HepG2 (cell line): ENCODE data around the gene NYAP1. TPM values are rescaled to one million over a fixed set of nuclear protein-coding genes. Genes with fewer than 3 reads are reported as not detected.

Experiments used
- ATF7 ChIP-seq, 2 experiments: fragments of 450-650 bp in 1 of 2; sonication (generic) in 1 of 2; formaldehyde crosslinking in 1 of 2; IDR thresholded peaks; 2 replicates each; pipeline versions ENCODE4 v1.4.0 to v1.6.1; 2016 to 2020; ENCODE audit warnings: antibody characterized with exemption in 1 of 2, mild to moderate bottlenecking in 1 of 2, missing genetic modification reagents in 1 of 2
- ATF7-NPFF ChIP-seq: sonication (generic); formaldehyde crosslinking; IDR thresholded peaks from 2 replicates; pipeline ENCODE4 v1.8.1; 2023; ENCODE audit warnings: mild to moderate bottlenecking, low read depth, missing genetic modification reagents, moderate library complexity
- BRF2 ChIP-seq: sonication (generic); formaldehyde crosslinking; IDR thresholded peaks from 2 replicates; pipeline ENCODE4 v1.8.1; 2022; ENCODE audit warnings: mild to moderate bottlenecking, missing genetic modification reagents
- DNMT3B ChIP-seq: conservative IDR thresholded peaks from 2 replicates; pipeline ENCODE4 v1.6.1; 2016; ENCODE audit warnings: missing biosample characterization, control low read depth
- ETV6 ChIP-seq: sonication (generic); formaldehyde crosslinking; conservative IDR thresholded peaks from 2 replicates; pipeline ENCODE4 v1.4.0; 2020; ENCODE audit warnings: missing genetic modification reagents
- HNF4G ChIP-seq, 2 experiments: sonication (generic) in 1 of 2; formaldehyde crosslinking in 1 of 2; IDR thresholded peaks; 2 replicates each; pipeline versions ENCODE4 v1.4.0 to v1.6.1; 2011 to 2020; ENCODE audit warnings: borderline replicate concordance in 2 of 2, low read depth in 2 of 2, mild to moderate bottlenecking in 2 of 2, low read length in 1 of 2, missing genetic modification reagents in 1 of 2, moderate library complexity in 1 of 2
- MLLT10 ChIP-seq: sonication (generic); formaldehyde crosslinking; IDR thresholded peaks from 2 replicates; pipeline ENCODE4 v1.4.0; 2020; ENCODE audit warnings: missing genetic modification reagents
- PBX2 ChIP-seq: IDR thresholded peaks from 2 replicates; pipeline ENCODE4 v1.6.1; 2016; ENCODE audit warnings: control low read depth
- PCBP1 ChIP-seq: fragments of 200-400 bp; formaldehyde crosslinking; IDR thresholded peaks from 2 replicates; pipeline ENCODE4 v1.6.1; 2017; ENCODE audit warnings: mild to moderate bottlenecking, low read depth, low read length, borderline replicate concordance
- POGZ ChIP-seq: sonication (generic); formaldehyde crosslinking; IDR thresholded peaks from 2 replicates; pipeline ENCODE4 v1.4.0; 2020; ENCODE audit warnings: mild to moderate bottlenecking, missing genetic modification reagents
- SRSF4 ChIP-seq: fragments of 200-400 bp; formaldehyde crosslinking; IDR thresholded peaks from one replicate; pipeline ENCODE4 v1.6.1; 2018; ENCODE audit warnings: mild to moderate bottlenecking, low read depth, low read length, moderate library complexity; ENCODE audit not compliant: poor library complexity, severe bottlenecking
- ZBTB8A ChIP-seq: sonication (generic); formaldehyde crosslinking; IDR thresholded peaks from 2 replicates; pipeline ENCODE4 v1.4.0; 2020; ENCODE audit warnings: mild to moderate bottlenecking, low read depth, missing genetic modification reagents, borderline replicate concordance
- ZMAT5 ChIP-seq: sonication (generic); formaldehyde crosslinking; IDR thresholded peaks from 2 replicates; pipeline ENCODE4 v1.5.0; 2020; ENCODE audit warnings: mild to moderate bottlenecking, low read depth, missing genetic modification reagents, borderline replicate concordance
- ZNF263 ChIP-seq: sonication (generic); formaldehyde crosslinking; IDR thresholded peaks from 2 replicates; pipeline ENCODE4 v1.4.0; 2020; ENCODE audit warnings: missing genetic modification reagents
- ZNF430 ChIP-seq: sonication (generic); formaldehyde crosslinking; IDR thresholded peaks from 2 replicates; pipeline ENCODE4 v1.9.0; 2021; ENCODE audit warnings: mild to moderate bottlenecking, missing genetic modification reagents
- ZNF589 ChIP-seq: sonication (generic); formaldehyde crosslinking; conservative IDR thresholded peaks from 2 replicates; pipeline ENCODE4 v1.8.0; 2022; ENCODE audit warnings: mild to moderate bottlenecking, moderate library complexity, missing genetic modification reagents
- ZNF605 ChIP-seq: sonication (generic); formaldehyde crosslinking; IDR thresholded peaks from 2 replicates; pipeline ENCODE4 v1.8.0; 2022; ENCODE audit warnings: mild to moderate bottlenecking, missing genetic modification reagents
- ZNF713 ChIP-seq: sonication (generic); formaldehyde crosslinking; IDR thresholded peaks from 2 replicates; pipeline ENCODE4 v1.4.0; 2020; ENCODE audit warnings: mild to moderate bottlenecking, missing genetic modification reagents
- ZNF816 ChIP-seq: sonication (generic); formaldehyde crosslinking; IDR thresholded peaks from 2 replicates; pipeline ENCODE4 v1.8.0; 2022; ENCODE audit warnings: missing genetic modification reagents, mild to moderate bottlenecking, borderline replicate concordance
- polyA plus RNA-seq, 8 experiments: library from polyadenylated mRNA; depleted of rRNA in 3 of 8; stranded (reverse) in 7 of 8; unstranded in 1 of 8; fragments of >200 nt; fragmentation: Illumina TruSeq in 4 of 8; extraction: Trizol in 4 of 8; gene quantifications; 2 replicates each; pipeline versions ENCODE4 v1.2.1 to v1.2.3, GENCODE V29; 2011 to 2016; ENCODE audit warnings: low read depth in 4 of 8, missing spikeins in 1 of 8, mixed read lengths in 1 of 8; ENCODE audit not compliant: insufficient read depth in 1 of 8
- total RNA-seq, 5 experiments: library from RNA; depleted of rRNA; stranded (reverse); fragments of >200 nt; fragmentation: Illumina TruSeq; extraction: Trizol; gene quantifications; 2 replicates each; pipeline ENCODE4 v1.2.3, GENCODE V29; 2016; ENCODE audit warnings: low read depth in 1 of 5
- TF ChIP-seq, protein P1 (sequence below): sonication (generic); formaldehyde crosslinking; IDR thresholded peaks from 2 replicates; pipeline ENCODE4 v1.8.0; 2022; ENCODE audit warnings: mild to moderate bottlenecking, missing genetic modification reagents; ENCODE audit not compliant: insufficient replicate concordance
- TF ChIP-seq, protein P2 (sequence below): sonication (generic); formaldehyde crosslinking; IDR thresholded peaks from 2 replicates; pipeline ENCODE4 v1.5.0; 2020; ENCODE audit warnings: missing genetic modification reagents, mild to moderate bottlenecking, borderline replicate concordance

NYAP1 gene
- total and polyA plus RNA-seq, 2 of the 13 experiments (the other 11 are each of a cell fraction or from before 2014, with no cell fraction given) = 0.15 to 0.46 TPM

- TF ChIP-seq MLLT10 (CRISPR knock-in tag) (no peak), DNMT3B (CRISPR knock-in tag) (peak; percentile 79), ZNF263 (CRISPR knock-in tag) (peak; percentile 87), PCBP1 (no peak), ZBTB8A (CRISPR knock-in tag) (no peak; the same call in 1 of the 2 replicates), ZNF605 (peak; percentile 92), SRSF4 (no peak), ZNF713 (CRISPR knock-in tag) (no peak), HNF4G (IDR thresholded peaks at IDR 0.05; ENCODE audit: borderline replicate concordance, low read depth, low read length) (peak; percentile 89), HNF4G (CRISPR knock-in tag; IDR thresholded peaks at IDR 0.05; ENCODE audit: borderline replicate concordance, low read depth) (peak; percentile 83; the same call in 1 of the 2 replicates), ZNF430 (CRISPR knock-in tag) (peak; percentile 54; the same call in 1 of the 2 replicates), ETV6 (CRISPR knock-in tag) (peak; percentile 83), POGZ (CRISPR knock-in tag) (peak; percentile 77), ATF7-NPFF (CRISPR knock-in tag) (peak; percentile 62; the same call in 1 of the 2 replicates), ZNF816 (CRISPR knock-in tag) (0 out of 2 replicates have a peak, but pooled peaks have one; percentile 49), ZNF589 (CRISPR knock-in tag) (peak; percentile 45; the same call in 1 of the 2 replicates), PBX2 (CRISPR knock-in tag) (no peak), BRF2 (CRISPR knock-in tag) (0 out of 2 replicates have a peak, but pooled peaks have one; percentile 38), ZMAT5 (no peak), ATF7 (IDR thresholded peaks at IDR 0.05) (peak; percentile 93), ATF7 (CRISPR knock-in tag; IDR thresholded peaks at IDR 0.05) (peak; percentile 100)
- TF ChIP-seq, protein P1, sequence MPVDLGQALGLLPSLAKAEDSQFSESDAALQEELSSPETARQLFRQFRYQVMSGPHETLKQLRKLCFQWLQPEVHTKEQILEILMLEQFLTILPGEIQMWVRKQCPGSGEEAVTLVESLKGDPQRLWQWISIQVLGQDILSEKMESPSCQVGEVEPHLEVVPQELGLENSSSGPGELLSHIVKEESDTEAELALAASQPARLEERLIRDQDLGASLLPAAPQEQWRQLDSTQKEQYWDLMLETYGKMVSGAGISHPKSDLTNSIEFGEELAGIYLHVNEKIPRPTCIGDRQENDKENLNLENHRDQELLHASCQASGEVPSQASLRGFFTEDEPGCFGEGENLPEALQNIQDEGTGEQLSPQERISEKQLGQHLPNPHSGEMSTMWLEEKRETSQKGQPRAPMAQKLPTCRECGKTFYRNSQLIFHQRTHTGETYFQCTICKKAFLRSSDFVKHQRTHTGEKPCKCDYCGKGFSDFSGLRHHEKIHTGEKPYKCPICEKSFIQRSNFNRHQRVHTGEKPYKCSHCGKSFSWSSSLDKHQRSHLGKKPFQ (CRISPR knock-in tag) = no peak
- TF ChIP-seq, protein P2, sequence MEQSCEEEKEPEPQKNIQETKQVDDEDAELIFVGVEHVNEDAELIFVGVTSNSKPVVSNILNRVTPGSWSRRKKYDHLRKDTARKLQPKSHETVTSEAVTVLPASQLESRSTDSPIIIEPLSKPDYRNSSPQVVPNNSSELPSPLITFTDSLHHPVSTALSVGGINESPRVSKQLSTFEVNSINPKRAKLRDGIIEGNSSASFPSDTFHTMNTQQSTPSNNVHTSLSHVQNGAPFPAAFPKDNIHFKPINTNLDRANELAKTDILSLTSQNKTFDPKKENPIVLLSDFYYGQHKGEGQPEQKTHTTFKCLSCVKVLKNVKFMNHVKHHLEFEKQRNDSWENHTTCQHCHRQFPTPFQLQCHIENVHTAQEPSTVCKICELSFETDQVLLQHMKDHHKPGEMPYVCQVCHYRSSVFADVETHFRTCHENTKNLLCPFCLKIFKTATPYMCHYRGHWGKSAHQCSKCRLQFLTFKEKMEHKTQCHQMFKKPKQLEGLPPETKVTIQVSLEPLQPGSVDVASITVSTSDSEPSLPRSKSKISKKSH = 0 out of 2 replicates have a peak, but pooled peaks have one; percentile 59
Measured at GRCh38 chr7:100444311-100445278, 39.1 kb upstream of the NYAP1 start (continued).
